ENCODE data around the gene IRAG1. TPM values are rescaled to one million over a fixed set of nuclear protein-coding genes. Genes with fewer than 3 reads are reported as not detected.

IRAG1 gene
- total RNA-seq: 3.7 TPM

GRCh38 chr11:10693509-10694081 is at the start of gene IRAG1:
Gene IRAG1, minus strand, starts transcription at chr11:10693755. Its CDS starts 153 bp downstream, at chr11:10693602.

Small RNA genes within 50 kb of the gene (small RNA-seq; reads per million reads assigned to genes)
- not detected for gene RF00019

Other genes starting within 250 kb of the IRAG1 start
- 3.9 TPM for gene AMPD3, start 238.5 kb downstream of the IRAG1 start, total RNA-seq
- gene RNF141, start 152.6 kb downstream of the IRAG1 start, total RNA-seq: 83.5 TPM
- 5.8 TPM for gene LYVE1, start 125.1 kb downstream of the IRAG1 start, total RNA-seq
- gene CTR9, start 57.5 kb upstream of the IRAG1 start, total RNA-seq: 39.0 TPM
- gene EIF4G2, start 115.2 kb upstream of the IRAG1 start, total RNA-seq: 995 TPM
- gene ZBED5, start 164.3 kb upstream of the IRAG1 start, total RNA-seq: 71.3 TPM